ENCODE results near the gene PPP2R2B. TPM values are rescaled to one million over a fixed set of nuclear protein-coding genes. Genes with fewer than 3 reads are reported as not detected.

The PPP2R2B gene
- total RNA-seq, 1 donor: not detected

- DNase-seq (ENCODE audit: low read depth): no peak
- no peak overlapping the region for H3K4me3 ChIP-seq (ENCODE audit: low read depth, low read length)
- TF ChIP-seq, protein P1, sequence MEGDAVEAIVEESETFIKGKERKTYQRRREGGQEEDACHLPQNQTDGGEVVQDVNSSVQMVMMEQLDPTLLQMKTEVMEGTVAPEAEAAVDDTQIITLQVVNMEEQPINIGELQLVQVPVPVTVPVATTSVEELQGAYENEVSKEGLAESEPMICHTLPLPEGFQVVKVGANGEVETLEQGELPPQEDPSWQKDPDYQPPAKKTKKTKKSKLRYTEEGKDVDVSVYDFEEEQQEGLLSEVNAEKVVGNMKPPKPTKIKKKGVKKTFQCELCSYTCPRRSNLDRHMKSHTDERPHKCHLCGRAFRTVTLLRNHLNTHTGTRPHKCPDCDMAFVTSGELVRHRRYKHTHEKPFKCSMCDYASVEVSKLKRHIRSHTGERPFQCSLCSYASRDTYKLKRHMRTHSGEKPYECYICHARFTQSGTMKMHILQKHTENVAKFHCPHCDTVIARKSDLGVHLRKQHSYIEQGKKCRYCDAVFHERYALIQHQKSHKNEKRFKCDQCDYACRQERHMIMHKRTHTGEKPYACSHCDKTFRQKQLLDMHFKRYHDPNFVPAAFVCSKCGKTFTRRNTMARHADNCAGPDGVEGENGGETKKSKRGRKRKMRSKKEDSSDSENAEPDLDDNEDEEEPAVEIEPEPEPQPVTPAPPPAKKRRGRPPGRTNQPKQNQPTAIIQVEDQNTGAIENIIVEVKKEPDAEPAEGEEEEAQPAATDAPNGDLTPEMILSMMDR (IDR thresholded peaks at IDR 0.05; ENCODE audit: insufficient read depth, low read length): no peak
Observed at GRCh38 chr5:146584750-146585149, 293.8 kb downstream of the PPP2R2B start.

DNA sequence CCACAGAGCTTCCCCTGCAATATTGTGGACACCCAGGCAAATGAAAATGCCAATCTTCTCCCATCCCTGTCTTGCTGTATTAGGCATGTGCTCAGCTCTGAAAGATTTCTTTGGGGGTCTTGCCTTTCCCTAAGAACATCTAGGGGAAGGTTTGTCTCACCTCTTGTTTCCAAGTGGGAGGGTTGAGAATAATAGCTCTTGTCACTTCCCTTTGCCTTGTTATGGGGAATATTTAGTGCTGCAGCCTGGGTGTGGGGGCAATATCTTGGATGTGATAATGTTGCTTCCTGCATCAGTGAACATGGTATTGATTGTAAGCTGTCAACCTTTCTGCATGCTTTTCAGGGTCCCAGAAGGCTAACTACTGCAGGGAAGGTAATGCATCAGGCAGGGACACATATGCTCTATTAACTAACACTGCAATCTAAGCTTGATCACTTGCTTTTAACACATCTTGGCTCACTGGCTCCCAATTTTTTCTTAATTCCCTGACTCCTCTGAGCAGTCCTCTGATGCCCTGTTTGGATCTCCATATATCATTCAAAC, 296.4 kb downstream of the PPP2R2B start:
- no peak for DNase-seq (ENCODE audit: low read depth)
- no peak overlapping the region for H3K4me3 ChIP-seq (ENCODE audit: low read depth, low read length)
- TF ChIP-seq, protein P1 (IDR thresholded peaks at IDR 0.05; ENCODE audit: insufficient read depth, low read length): no peak

GRCh38 chr5:146580237-146580636, 298.3 kb downstream of the PPP2R2B start:
- DNase-seq (ENCODE audit: low read depth): no peak
- no peak overlapping the region for H3K4me3 ChIP-seq (ENCODE audit: low read depth, low read length)
- TF ChIP-seq, protein P1 (IDR thresholded peaks at IDR 0.05; ENCODE audit: insufficient read depth, low read length): no peak

DNA sequence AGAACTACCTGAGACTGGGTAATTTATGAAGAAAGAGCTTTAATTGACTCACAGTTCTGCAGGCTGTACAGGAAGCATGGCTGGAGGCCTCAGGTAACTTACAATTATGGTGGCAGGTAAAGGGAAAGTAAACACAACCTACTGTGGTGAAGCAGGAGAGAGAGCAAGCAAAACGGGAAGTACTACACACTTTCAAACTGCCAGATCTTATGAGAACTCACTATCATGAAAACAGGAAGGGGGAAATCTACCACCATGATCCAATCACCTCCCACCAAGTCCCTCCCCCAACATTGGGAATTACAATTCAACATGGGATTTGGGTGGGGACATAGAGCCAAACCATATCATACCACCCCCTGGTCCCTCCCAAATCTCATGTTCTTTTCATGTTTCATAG, 303.8 kb downstream of the PPP2R2B start:
- TF ChIP-seq, protein P1 (IDR thresholded peaks at IDR 0.05; ENCODE audit: insufficient read depth, low read length): no peak

GRCh38 chr5:146568161-146568560, 310.4 kb downstream of the PPP2R2B start:
- DNase-seq (ENCODE audit: low read depth): no peak
- H3K4me3 ChIP-seq (ENCODE audit: low read depth, low read length): no peak overlapping the region
- TF ChIP-seq, protein P1 (IDR thresholded peaks at IDR 0.05; ENCODE audit: insufficient read depth, low read length): no peak

More for the DNA sequence above, 303.8 kb downstream of the PPP2R2B start:
- H3K4me3 ChIP-seq (ENCODE audit: low read depth, low read length): no peak overlapping the region
- no peak for DNase-seq (ENCODE audit: low read depth)

- peak; percentile 64 for DNase-seq (ENCODE audit: low read depth)
- H3K4me3 ChIP-seq (ENCODE audit: low read depth, low read length): no peak overlapping the region
- TF ChIP-seq, protein P1 (IDR thresholded peaks at IDR 0.05; ENCODE audit: insufficient read depth, low read length): peak; percentile 75
Observed at GRCh38 chr5:146565764-146566367, 312.7 kb downstream of the PPP2R2B start.
